HEK293 (cell line): Measurements from ENCODE around the gene CDCA5.

Source experiments
- CTCF ChIP-seq: fragments of 450-650 bp; formaldehyde crosslinking; IDR thresholded peaks from 2 replicates; pipeline ENCODE4 v1.5.1; 2016; ENCODE audit warnings: missing biosample characterization, missing genetic modification characterization
- HOXA7 ChIP-seq: sonication (generic); formaldehyde crosslinking; IDR thresholded peaks from 2 replicates; pipeline ENCODE4 v1.8.1; 2022; ENCODE audit warnings: missing genetic modification reagents, borderline replicate concordance
- SP2 ChIP-seq: fragments of 450-650 bp; formaldehyde crosslinking; IDR thresholded peaks from 2 replicates; pipeline ENCODE4 v1.5.1; 2016; ENCODE audit warnings: missing biosample characterization, missing genetic modification characterization
- ZBTB49 ChIP-seq: fragments of 450-650 bp; formaldehyde crosslinking; IDR thresholded peaks from 2 replicates; pipeline ENCODE4 v1.5.1; 2016; ENCODE audit warnings: missing biosample characterization, missing genetic modification characterization, low read depth
- ZFP3 ChIP-seq: fragments of 450-650 bp; formaldehyde crosslinking; IDR thresholded peaks from 2 replicates; pipeline ENCODE4 v1.5.1; 2016; ENCODE audit warnings: low read depth, missing biosample characterization, missing genetic modification characterization
- ZNF10 ChIP-seq: fragments of 450-650 bp; formaldehyde crosslinking; IDR thresholded peaks from 2 replicates; pipeline ENCODE4 v1.5.1; 2017; ENCODE audit warnings: missing biosample characterization, missing genetic modification characterization
- ZNF24 ChIP-seq: fragments of 450-650 bp; formaldehyde crosslinking; IDR thresholded peaks from 2 replicates; pipeline ENCODE4 v1.5.1; 2016; ENCODE audit warnings: missing biosample characterization, missing genetic modification characterization
- ZNF510 ChIP-seq: fragments of 450-650 bp; formaldehyde crosslinking; IDR thresholded peaks from 2 replicates; pipeline ENCODE4 v1.5.1; 2018; ENCODE audit warnings: mild to moderate bottlenecking, missing genetic modification characterization, missing biosample characterization; ENCODE audit not compliant: insufficient replicate concordance
- ZNF837 ChIP-seq: fragments of 450-650 bp; formaldehyde crosslinking; IDR thresholded peaks from 2 replicates; pipeline ENCODE4 v1.5.1; 2016; ENCODE audit warnings: missing biosample characterization, missing genetic modification characterization

DNA sequence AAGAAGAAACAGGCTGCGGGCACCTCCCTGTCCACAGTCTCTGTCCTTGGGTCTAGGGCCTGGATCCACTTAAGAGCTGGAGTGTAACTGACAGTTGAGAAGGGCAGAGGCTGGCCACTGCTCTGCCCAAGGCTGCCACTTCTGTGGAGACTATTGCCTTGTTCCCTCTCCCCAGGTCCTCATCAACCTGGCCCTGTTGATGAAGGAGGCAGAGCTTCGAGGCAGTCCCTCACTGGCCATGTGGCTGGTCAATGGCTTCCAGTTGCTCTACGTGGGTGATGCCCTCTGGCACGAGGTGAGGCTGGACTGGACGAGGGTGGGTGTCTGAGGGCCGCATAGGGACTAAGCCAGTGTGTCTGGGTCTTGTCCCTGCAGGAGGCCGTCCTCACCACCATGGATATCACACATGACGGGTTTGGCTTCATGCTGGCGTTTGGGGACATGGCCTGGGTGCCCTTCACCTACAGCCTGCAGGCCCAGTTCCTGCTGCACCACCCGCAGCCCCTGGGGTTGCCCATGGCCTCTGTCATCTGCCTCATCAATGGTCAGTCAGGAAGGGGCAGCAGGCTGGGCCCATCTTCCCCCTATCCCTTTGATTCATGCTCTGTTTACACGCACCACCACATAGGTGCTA lies 30.8 kb upstream of the CDCA5 start:
- TF ChIP-seq ZFP3 = no peak
- TF ChIP-seq ZBTB49 (tag by site-specific recombination) = no peak
- TF ChIP-seq HOXA7 (CRISPR knock-in tag) = no peak
- no peak for TF ChIP-seq CTCF (tag by site-specific recombination)
- TF ChIP-seq ZNF510 (tag by site-specific recombination) = no peak
- TF ChIP-seq SP2 (tag by site-specific recombination) = no peak
- no peak for TF ChIP-seq ZNF24 (tag by site-specific recombination)
- no peak for TF ChIP-seq ZNF10 (tag by site-specific recombination)
- TF ChIP-seq ZNF837 (tag by site-specific recombination) = no peak
